Right ventricle myocardium inferior (tissue), 1 donor: ENCODE data around the gene ARHGEF12. TPM values are rescaled to one million over a fixed set of nuclear protein-coding genes. Genes with fewer than 3 reads are reported as not detected.

Experiments
- ATAC-seq: fragments of 200-7000 bp; cut with Tn5 transposase; one replicate; pipeline ENCODE4 v1.9.1; 2020; ENCODE audit warnings: mild to moderate bottlenecking, moderate library complexity
- DNase-seq: peaks from one replicate; pipeline ENCODE4 v3.0.0; 2021; ENCODE audit errors: missing footprints
- intact Hi-C: fragments of 100-400 bp; cut with DNase I; formaldehyde crosslinking; loops from one replicate; pipeline ENCODE4 v1.11.0; 2022
- total RNA-seq: library from RNA; stranded (reverse); fragmentation: NEBNext Ultra II Directional; extraction: Animal tissue kit (Norgen Biotek cat#: 25700); gene quantifications from one replicate; pipeline ENCODE4 v1.2.1, GENCODE V29; 2021
- donor health status: DM: no; HTN: yes; CAD: no; lungs with severe emphysema.

The ARHGEF12 gene
- total RNA-seq, 1 donor from 2014 or later = 81.7 TPM

DNA sequence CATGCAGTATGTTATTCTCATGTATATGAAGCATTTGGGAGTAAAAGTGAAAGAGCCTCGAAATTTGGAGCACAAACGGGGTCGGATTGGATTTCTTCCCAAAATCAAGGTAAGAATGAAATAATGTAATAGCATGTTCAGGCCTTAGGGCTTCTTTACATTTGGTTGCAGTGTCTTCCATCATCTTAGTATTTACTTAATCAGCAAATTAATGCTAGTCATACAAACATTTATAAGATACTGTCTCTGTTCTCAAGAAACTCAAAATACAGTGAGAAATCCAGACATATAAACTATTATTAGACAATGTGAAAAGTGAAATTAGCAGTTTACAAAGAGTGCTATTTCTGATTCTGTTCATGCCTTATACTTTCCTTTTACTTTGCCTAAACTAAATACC is 112.0 kb downstream of the ARHGEF12 start:
- no peak for DNase-seq
- intact Hi-C loops = no loop called here
- no peak for ATAC-seq

DNA sequence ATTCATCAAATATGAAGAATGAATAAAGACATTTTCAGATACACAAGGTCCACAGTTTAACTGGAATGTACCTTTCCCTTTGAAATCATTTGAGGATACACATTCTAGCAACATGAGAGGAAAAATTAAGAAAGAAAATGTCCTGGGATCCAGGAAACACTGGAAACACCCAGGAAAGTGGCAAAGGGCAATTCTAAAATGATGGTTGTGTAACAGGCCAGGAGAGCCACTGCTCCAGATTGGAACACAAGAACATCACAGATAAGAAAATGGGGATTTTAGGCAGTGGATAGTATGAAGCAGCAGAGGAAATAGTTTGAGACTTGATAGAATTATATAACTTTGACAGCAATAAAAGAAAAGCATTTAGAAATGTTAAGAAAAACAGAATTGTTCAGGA is 119.3 kb downstream of the ARHGEF12 start:
- ATAC-seq = no peak
- DNase-seq = no peak
- intact Hi-C loops = no loop called here

DNA sequence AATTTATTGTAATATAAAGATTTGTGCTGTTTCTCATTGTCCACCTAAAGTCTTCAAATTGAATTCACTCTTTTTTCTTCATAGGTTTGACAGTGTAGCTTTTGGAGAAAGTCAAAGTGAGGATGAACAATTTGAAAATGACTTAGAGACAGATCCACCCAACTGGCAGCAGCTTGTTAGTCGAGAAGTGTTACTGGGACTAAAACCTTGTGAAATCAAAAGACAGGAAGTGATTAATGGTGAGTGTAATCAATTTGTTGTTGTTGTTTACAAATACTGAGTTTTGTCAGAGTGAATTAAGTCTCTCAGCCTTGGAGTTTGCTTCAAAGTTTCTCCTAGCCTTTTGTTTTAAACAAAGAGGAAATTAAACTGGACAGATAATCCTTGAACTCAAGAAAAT is 121.8 kb downstream of the ARHGEF12 start:
- intact Hi-C loops = no loop called here

DNA sequence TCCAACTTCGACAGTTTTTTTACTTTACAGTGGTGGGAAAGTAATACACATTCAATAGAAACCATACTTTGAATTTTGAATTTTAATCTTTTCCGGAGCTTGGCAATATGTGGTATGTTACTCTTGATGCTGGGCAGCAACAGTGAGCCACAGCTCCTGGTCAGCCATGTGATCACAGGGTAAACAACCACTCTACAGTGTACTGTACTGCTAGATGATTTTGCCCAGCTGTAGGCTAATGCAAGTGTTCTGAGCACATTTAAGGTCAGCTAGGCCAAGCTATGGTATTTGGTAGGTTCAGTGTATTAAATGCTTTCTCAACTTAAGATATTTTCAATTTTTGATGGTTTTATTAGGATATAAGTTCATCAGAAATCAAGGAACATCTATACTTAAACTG is 126.6 kb downstream of the ARHGEF12 start:
- intact Hi-C loops = no loop called here
- ATAC-seq (no peak), DNase-seq (no peak)

More for the DNA sequence above, 121.8 kb downstream of the ARHGEF12 start:
- DNase-seq (no peak), ATAC-seq (no peak)

- ATAC-seq (no peak), DNase-seq (no peak)
- intact Hi-C loops = no loop called here
Observed at GRCh38 chr11:120465921-120466534, 129.8 kb downstream of the ARHGEF12 start.

GRCh38 chr11:120467627-120468026 is 131.4 kb downstream of the ARHGEF12 start:
- ATAC-seq (no peak), DNase-seq (no peak)
- intact Hi-C loops = no loop called here

GRCh38 chr11:120471131-120471530 is 134.9 kb downstream of the ARHGEF12 start:
- DNase-seq (no peak), ATAC-seq (no peak)
- intact Hi-C loops = no loop called here

DNA sequence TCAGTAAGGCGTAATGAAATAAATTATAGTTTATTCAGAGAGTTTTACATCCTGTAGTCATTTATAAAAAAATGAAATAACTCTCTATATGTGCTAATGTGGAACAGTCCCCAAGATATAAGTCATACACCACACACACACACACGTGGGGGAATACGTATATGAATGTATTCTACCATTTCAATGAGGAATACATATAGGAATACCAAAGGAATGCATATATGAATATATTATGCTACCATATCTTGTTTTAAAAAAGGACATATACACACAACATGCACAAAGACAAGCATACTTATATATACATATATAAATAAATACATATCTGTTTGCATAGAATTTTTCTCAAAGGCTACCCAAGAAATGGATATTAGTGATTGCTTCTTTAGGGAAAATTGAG is 135.8 kb downstream of the ARHGEF12 start:
- intact Hi-C loops = no loop called here

DNA sequence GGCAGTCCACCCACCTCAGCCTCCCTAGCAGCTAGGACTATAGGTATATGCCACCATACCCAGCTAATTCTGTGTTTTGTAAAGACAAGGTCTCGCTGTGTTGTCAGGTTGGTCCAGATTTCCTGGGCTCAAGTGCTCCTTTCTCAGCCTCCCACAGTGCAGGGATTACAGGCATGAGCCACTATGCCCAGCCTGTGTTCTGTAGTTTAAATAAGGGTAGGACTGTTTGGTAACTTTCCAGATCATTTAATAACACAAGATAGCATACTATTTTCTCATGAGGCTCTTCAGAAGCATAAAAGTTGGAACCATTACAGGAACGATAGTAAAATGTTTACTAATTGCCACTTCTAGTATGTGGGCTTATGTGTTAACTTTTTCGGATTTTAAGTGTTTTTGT is 137.3 kb downstream of the ARHGEF12 start:
- DNase-seq (no peak), ATAC-seq (no peak)
- intact Hi-C loops = no loop called here

More for the DNA sequence above, 135.8 kb downstream of the ARHGEF12 start:
- no peak for ATAC-seq
- no peak for DNase-seq

- ATAC-seq = no peak
- DNase-seq = no peak
- intact Hi-C loops = no loop called here
Observed at GRCh38 chr11:120482149-120482548, 145.9 kb downstream of the ARHGEF12 start.

DNA sequence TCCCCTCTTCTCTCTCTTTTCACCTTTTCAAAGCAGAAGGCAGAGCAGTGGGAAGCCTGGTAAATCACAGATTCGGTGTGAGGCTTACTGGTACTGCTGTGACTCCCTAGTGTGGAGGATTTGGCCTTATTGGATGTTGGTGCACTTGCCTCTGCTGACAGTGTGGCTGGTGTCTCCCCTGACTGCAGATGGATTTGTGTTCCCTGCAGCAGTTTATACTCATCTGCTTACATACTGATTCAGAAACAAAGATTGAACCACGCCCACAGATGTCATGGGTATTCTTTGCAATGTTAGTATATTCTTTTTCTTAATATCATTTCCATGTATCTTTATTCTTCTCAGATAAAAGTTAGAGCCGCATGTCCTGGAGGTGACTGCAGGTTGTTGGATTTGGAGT is 148.5 kb downstream of the ARHGEF12 start:
- ATAC-seq (no peak), DNase-seq (no peak)
- intact Hi-C loops = no loop called here

- intact Hi-C loops = no loop called here
- DNase-seq = no peak
- ATAC-seq = no peak
Observed at GRCh38 chr11:120486138-120486537, 149.9 kb downstream of the ARHGEF12 start.

DNA sequence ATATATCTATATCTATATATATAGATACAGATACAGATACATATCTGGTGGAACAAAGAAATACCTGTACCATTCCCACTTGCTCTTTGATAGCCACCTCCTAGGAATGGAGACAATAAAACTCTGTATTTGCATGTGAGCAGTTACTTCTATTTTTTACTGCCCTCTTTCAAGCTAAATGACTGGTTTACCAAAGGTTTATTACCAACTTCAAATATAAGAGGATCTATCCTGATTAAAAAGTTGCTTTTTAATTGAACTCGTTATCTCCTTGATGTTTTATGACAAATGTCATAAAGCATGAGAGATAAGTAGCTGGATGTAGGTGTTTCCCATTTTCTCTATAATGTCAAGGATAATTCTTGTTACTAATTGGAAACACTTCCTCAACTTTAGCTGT is 153.6 kb downstream of the ARHGEF12 start:
- no peak for DNase-seq
- intact Hi-C loops = no loop called here
- no peak for ATAC-seq

- intact Hi-C loops = no loop called here
- DNase-seq = no peak
- no peak for ATAC-seq
Observed at GRCh38 chr11:120492486-120492885, 156.3 kb downstream of the ARHGEF12 start.

DNA sequence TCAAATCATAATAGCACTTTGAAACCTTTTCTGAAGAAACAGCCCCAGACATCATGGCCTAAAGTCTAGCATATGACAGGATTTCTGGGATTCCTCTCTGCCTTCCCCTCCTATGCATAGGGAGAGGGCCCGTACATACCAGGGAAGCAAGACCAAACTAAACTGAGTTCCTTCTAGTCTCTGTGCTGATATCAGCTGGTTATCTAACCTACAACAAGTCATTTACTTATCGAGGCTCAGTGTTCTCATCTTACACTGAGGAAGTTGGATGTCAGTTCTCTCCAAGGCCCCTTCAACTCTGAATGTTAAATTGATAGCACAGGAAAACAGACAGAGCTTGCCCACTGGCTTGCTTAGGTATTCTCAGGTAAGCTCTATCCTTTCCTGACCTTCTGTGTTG is 158.4 kb downstream of the ARHGEF12 start:
- no peak for DNase-seq
- ATAC-seq = no peak
- intact Hi-C loops = no loop called here

DNA sequence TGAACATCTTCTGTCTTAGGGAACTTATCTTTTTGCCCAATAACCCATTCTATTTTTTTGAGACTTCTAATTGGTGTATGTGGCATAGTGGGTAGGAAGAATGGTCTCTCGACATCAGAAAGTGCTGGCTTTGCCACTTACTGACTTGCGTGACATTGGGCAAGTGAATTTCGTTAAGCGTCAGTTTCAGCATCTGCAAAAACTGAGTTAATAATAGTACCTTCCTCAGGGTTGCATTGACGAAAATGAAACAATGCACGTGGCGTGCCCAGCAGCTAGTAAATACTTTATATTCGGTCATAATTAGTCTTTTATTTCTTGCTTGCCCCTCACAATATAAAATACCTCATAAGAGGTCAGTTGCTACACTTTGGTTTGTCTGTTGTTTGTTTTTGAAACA is 162.9 kb downstream of the ARHGEF12 start:
- ATAC-seq (no peak), DNase-seq (no peak)
- intact Hi-C loops = no loop called here

DNA sequence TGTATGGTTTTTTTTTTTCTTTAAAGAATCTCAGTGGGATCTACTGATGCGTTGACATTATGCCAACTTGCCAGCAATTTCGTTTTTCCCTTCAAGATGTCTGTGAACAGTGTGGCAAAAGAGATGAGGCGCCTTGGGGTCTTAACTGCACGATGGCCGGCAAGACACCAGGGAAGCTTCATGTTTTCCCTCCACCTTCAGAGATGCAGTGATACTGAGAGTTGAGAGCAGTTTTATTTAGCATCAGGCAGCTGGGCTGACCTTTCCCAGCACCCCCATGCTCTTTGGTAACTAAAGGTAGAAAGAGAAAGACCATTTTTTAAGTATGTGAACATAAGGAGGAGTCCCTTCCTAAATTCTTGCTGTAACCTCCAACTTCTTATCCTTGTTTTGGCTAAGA is 163.6 kb downstream of the ARHGEF12 start:
- ATAC-seq (no peak), DNase-seq (no peak)
- intact Hi-C loops = no loop called here

DNA sequence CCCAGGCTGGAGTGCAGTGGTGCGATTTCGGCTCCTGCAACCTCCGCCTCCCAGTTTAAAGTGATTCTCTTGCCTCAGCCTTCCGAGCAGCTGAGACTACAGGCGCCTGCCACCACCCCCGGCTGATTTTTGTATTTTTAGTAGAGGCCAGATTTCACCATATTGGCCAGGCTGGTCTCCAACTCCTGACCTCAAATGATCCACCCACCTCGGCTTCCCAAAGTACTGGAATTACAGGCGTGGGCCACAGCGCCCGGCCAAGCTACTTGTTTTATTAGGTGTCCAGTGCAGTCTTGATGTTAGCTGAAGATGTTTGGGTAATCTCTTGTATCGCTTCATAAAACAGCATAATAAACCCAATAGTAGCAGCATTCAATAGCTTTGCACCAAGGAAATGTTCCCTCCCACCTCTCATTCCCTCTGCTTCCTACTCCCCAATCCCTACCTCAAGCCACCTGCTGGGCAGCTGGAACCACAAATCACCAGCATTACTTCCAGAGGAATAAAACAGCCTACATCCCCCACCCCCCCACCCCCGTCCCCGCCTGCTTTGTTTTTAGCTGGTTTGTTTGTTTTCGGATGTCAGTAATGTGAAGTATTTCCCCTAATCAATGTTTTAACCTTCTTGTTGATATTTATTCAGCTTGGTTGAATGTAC is 164.3 kb downstream of the ARHGEF12 start:
- ATAC-seq (peak; percentile 54), DNase-seq (no peak)
- intact Hi-C loops = no loop called here

DNA sequence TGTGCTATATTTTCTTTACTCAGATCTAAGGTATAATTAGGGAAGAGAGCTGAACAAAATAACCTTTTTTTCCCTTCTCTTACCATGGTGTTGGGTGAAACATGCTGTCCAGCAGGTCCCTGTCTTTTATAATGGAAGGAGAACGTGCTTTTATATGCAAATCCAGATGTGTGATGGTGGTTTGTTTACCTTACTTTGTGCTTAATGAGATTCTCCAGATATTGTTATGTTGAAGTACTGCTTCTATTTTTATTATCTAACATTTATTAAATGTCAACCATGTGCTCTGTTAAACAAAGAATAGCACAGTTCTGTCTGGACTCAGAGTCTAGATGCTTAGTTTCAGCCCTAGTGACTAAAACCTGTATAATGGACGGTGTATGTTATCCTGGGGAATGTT is 165.2 kb downstream of the ARHGEF12 start:
- DNase-seq (no peak), ATAC-seq (no peak)
- intact Hi-C loops = no loop called here

DNA sequence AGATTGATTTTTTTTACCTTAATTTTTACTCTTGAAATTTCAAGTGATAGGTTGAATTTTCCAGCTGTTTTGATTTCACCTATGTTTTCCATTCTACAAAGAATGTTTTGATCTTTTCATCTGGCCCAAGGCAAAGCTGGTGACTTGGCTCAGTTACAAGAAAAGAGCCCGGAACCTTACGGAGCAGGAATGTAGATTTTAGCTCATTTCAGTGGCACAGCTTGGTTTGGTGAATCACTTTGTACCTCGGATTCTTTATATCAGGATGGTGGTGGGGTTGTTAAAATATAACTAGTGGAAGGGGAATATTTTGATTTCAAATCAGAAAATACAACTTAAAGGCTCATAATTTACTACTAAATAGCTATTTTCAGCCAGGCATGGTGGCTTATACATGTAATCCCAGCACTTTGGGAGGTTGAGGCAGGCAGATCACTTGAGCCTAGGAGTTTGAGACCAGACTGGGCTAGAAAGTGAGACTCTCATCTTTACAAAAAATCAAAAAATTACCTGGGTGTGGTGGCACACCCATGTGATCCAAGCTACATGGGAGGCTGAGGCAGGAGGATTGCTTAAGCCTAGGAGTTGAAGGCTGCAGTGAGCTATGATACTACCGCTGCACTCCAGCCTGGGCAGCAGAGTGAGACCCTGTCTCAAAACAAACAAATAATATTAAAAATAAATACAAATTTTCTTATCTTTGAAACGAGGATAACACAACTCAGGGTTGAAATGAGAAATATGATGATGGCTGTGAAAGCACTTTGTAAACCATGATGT is 166.0 kb downstream of the ARHGEF12 start:
- intact Hi-C loops = no loop called here
- no peak for ATAC-seq
- DNase-seq = no peak
